Prostate gland (tissue), 2 donors: ENCODE data around the gene SLC25A26.

Source experiments
- POLR2AphosphoS5 ChIP-seq: sonication (generic); formaldehyde crosslinking; IDR thresholded peaks from one replicate; pipeline ENCODE4 v1.6.1; 2017; ENCODE audit warnings: antibody characterized with exemption
- TF ChIP-seq, protein P1 (sequence below), 4 experiments: fragments of 200-600 bp in 2 of 4; fragments of 450-650 bp in 2 of 4; sonication (generic) in 2 of 4; IDR thresholded peaks; 1 replicate in 3 of 4; 2 replicates in 1 of 4; pipeline ENCODE4 v1.5.1; 2016 to 2019; ENCODE audit warnings: antibody characterized with exemption in 4 of 4, mild to moderate bottlenecking in 2 of 4, moderate library complexity in 2 of 4

DNA sequence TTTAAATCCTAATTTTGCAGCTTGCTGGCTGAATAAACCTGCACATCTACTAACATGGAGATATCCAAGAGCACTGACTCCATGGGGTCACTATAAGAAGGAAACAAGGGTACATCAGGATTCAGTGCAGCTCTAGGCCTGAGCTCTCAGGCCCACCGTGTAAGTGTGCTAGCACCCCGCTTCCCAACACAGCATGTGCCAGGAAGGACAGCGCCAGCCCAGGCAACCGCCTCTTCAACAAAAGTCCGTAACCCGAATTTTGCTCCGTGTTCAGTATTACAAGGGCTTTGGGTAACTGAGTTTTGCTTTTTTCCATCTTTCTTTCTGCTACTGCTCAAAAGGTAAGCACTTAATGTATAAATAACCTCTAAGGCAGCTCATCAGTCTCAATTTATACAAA is 190.2 kb downstream of the SLC25A26 start:
- TF ChIP-seq, protein P1, sequence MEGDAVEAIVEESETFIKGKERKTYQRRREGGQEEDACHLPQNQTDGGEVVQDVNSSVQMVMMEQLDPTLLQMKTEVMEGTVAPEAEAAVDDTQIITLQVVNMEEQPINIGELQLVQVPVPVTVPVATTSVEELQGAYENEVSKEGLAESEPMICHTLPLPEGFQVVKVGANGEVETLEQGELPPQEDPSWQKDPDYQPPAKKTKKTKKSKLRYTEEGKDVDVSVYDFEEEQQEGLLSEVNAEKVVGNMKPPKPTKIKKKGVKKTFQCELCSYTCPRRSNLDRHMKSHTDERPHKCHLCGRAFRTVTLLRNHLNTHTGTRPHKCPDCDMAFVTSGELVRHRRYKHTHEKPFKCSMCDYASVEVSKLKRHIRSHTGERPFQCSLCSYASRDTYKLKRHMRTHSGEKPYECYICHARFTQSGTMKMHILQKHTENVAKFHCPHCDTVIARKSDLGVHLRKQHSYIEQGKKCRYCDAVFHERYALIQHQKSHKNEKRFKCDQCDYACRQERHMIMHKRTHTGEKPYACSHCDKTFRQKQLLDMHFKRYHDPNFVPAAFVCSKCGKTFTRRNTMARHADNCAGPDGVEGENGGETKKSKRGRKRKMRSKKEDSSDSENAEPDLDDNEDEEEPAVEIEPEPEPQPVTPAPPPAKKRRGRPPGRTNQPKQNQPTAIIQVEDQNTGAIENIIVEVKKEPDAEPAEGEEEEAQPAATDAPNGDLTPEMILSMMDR (IDR thresholded peaks at IDR 0.05) = no peak
- no peak for TF ChIP-seq POLR2AphosphoS5
